ENCODE data around the gene PYDC1. TPM values are rescaled to one million over a fixed set of nuclear protein-coding genes. Genes with fewer than 3 reads are reported as not detected.
A peak's percentile ranks its signal among the peaks of the same experiment; 100 is the strongest.
"Not testable (repeated sequence)": the region's sequence is repeated elsewhere in the genome, so short reads cannot be mapped to it uniquely, and the experiment has no call there.

Gene PYDC1
- total RNA-seq, 1 experiment from 2014 or later = 1.9 TPM

DNA sequence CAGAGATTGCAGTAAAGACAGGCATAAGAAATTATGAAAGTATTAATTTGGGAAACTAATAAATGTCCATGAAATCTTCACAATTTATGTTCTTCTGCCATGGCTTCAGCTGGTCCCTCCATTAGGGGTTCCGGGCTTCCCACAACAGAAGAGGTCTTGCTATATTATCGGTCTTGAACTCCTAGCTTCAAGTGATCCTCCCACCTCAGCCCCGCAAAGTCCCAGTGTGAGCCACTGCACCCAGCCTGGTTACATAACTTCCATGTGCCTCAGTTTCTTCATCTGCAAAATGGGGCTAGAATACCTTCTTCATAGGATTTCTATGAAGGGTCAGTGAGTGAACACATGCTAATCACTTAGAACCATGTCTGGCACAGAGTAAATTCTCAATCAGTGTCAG is 29.4 kb upstream of the PYDC1 start (continued):
- no peak for TF ChIP-seq CBFB (CRISPR knock-in tag; IDR thresholded peaks at IDR 0.05; ENCODE audit: low read depth)
- TF ChIP-seq TCF7 (CRISPR knock-in tag; IDR thresholded peaks at IDR 0.05; ENCODE audit: low read depth) = no peak
- TF ChIP-seq IRF2 (CRISPR knock-in tag; IDR thresholded peaks at IDR 0.05; ENCODE audit: borderline replicate concordance, low read depth) = no peak
- no peak for TF ChIP-seq JAZF1 (CRISPR knock-in tag; IDR thresholded peaks at IDR 0.05)
- TF ChIP-seq, protein P1, sequence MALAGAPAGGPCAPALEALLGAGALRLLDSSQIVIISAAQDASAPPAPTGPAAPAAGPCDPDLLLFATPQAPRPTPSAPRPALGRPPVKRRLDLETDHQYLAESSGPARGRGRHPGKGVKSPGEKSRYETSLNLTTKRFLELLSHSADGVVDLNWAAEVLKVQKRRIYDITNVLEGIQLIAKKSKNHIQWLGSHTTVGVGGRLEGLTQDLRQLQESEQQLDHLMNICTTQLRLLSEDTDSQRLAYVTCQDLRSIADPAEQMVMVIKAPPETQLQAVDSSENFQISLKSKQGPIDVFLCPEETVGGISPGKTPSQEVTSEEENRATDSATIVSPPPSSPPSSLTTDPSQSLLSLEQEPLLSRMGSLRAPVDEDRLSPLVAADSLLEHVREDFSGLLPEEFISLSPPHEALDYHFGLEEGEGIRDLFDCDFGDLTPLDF (CRISPR knock-in tag; IDR thresholded peaks at IDR 0.05) = no peak
- no peak for TF ChIP-seq NR2C2 (CRISPR knock-in tag; IDR thresholded peaks at IDR 0.05)
- TF ChIP-seq ZNF317 (CRISPR knock-in tag; IDR thresholded peaks at IDR 0.05; ENCODE audit: borderline replicate concordance, low read depth) = no peak

DNA sequence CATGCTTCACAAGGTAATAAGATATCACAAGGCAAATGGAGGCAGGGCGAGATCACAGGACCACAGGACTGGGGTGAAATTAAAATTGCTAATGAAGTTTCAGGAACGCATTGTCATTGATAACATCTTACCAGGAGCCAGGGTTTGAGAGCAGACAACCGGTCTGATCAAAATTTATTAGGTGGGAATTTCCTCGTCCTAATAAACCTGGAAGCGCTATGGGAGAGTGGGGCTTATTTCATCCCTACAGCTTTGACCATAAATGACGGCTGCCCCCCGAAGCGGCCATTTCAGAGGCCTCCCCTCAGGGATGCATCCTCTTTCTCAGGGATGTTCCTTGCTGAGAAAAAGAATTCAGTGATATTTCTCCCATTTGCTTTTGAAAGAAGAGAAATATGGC is 28.7 kb upstream of the PYDC1 start:
- ATAC-seq; POLR2A ChIA-PET; H3K27me3 Mint-ChIP-seq (ENCODE audit: low read depth); H3K36me3 Mint-ChIP-seq; H3K9me3 Mint-ChIP-seq: not testable (repeated sequence)
- Mint-ChIP-seq H3K4me3 (peak overlapping the region; percentile 42), H3K4me1 (peaks cover 55% of the 10 kb centered on the region), H3K27ac (peak overlapping the region; percentile 94)
- DNase-seq (ENCODE audit: low spot score) = peak; percentile 24
- CTCF ChIA-PET = interaction anchor here (0.7 to 0.8 kb wide), 2 partner anchors 29 to 103 kb away, joined by 3 read pairs; partner anchors contain the start of gene PYDC1
- TF ChIP-seq, protein P2, sequence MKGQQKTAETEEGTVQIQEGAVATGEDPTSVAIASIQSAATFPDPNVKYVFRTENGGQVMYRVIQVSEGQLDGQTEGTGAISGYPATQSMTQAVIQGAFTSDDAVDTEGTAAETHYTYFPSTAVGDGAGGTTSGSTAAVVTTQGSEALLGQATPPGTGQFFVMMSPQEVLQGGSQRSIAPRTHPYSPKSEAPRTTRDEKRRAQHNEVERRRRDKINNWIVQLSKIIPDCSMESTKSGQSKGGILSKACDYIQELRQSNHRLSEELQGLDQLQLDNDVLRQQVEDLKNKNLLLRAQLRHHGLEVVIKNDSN (CRISPR knock-in tag; IDR thresholded peaks at IDR 0.05) = 0 out of 2 replicates have a peak, but pooled peaks have one; percentile 16

DNA sequence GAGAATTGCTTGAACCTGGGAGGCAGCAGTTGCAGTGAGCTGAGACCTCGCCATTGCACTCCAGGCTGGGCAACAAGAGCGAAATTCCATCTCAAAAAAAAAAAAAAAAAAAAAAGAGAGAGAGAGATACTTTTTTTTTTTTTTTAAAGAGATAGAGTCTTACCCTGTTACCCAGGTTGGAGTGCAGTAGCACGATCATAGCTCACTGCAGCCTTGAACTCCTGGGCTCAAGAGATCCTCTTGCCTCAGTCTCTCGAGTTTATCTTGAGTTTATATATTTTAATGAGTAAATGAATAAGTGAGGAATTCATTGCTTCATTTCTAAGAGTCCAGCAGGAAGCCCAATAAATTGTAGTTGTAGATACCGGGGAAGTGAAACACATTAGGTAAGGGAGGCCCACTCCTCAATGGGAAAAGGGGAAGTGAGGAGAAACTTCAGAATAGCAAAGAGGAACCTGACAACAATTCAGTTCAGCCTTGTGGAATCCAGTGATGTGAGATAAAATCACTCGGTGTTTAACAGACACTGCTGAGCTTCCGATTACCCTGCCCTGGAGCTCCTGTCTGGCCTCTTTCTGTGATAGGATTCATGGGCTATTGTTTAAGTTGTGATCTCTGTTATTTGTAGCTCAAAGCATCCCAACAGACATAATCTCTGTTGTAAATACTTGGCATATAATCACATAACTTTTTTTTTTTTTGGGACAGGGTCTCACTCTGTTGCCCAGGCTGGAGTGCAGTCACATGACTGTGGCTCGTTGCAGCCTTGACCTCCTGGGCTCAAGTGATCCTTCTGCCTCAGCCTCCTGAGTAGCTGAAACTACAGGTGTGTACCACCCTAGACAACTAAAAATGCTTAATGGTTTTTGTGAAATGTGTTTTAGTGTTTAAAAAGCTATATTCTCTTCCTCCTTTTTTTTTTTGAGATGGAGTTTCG is 27.1 kb upstream of the PYDC1 start:
- ATAC-seq = no peak
- Mint-ChIP-seq H3K27me3 (ENCODE audit: low read depth) (no peaks in the 10 kb centered on the region; the same call in 1 of the 2 replicates), H3K4me1 (peaks cover 52% of the 10 kb centered on the region), H3K4me3 (no peak overlapping the region), H3K9me3 (no peaks in the 10 kb centered on the region), H3K27ac (peak overlapping the region; percentile 84), H3K36me3 (no peaks in the 10 kb centered on the region)
- CTCF ChIA-PET = interaction anchor here (0.6 to 1.6 kb wide), 3 partner anchors 138 to 148 kb away, joined by 4 read pairs; no protein-coding TSS in a partner anchor
- POLR2A ChIA-PET = interaction anchor here (1.1 kb wide), 1 partner anchor 42 kb away, joined by 3 read pairs; the partner anchor contains the start of gene PYCARD
- DNase-seq (ENCODE audit: low spot score) = no peak
- TF ChIP-seq ZNF121 (CRISPR knock-in tag; IDR thresholded peaks at IDR 0.05) (peak; percentile 92), SMAD4 (CRISPR knock-in tag; IDR thresholded peaks at IDR 0.05) (no peak)
- TF ChIP-seq, protein P3, sequence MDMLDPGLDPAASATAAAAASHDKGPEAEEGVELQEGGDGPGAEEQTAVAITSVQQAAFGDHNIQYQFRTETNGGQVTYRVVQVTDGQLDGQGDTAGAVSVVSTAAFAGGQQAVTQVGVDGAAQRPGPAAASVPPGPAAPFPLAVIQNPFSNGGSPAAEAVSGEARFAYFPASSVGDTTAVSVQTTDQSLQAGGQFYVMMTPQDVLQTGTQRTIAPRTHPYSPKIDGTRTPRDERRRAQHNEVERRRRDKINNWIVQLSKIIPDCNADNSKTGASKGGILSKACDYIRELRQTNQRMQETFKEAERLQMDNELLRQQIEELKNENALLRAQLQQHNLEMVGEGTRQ (CRISPR knock-in tag; IDR thresholded peaks at IDR 0.05) = peak; percentile 50

DNA sequence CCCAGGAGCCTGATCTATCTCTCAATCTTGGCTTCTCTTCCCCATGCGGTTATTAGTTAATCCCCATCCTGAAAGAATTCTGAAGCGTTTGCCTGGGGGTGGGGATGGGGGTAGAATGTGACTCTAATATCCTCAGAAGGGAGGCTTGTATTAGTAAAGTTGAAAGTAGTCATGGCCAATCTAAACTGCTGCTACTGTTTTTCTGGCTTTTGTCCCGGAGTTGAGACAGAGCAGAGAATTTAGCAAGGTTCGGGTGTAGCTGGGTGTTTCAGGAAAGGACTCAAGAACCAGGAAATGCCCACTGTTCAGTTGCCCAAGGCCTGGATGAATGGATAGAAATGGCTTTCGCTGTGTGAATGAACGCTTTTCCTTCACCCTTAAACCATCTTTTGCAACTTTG is 25.3 kb upstream of the PYDC1 start:
- CTCF ChIA-PET = interaction anchor here (0.8 kb wide), 1 partner anchor 213 kb away, joined by 3 read pairs; no protein-coding TSS in a partner anchor
- ATAC-seq = no peak
- no peak for DNase-seq (ENCODE audit: low spot score)
- TF ChIP-seq ZNF219 (CRISPR knock-in tag; IDR thresholded peaks at IDR 0.05; ENCODE audit: borderline replicate concordance) (no peak), ZNF263 (CRISPR knock-in tag; IDR thresholded peaks at IDR 0.05; ENCODE audit: low read depth) (no peak), CREM (CRISPR knock-in tag; IDR thresholded peaks at IDR 0.05) (no peak), ETV6 (CRISPR knock-in tag; IDR thresholded peaks at IDR 0.05) (no peak), KAT7 (CRISPR knock-in tag; IDR thresholded peaks at IDR 0.05; ENCODE audit: borderline replicate concordance) (no peak), TEAD4 (CRISPR knock-in tag; IDR thresholded peaks at IDR 0.05) (no peak)
- TF ChIP-seq, protein P4, sequence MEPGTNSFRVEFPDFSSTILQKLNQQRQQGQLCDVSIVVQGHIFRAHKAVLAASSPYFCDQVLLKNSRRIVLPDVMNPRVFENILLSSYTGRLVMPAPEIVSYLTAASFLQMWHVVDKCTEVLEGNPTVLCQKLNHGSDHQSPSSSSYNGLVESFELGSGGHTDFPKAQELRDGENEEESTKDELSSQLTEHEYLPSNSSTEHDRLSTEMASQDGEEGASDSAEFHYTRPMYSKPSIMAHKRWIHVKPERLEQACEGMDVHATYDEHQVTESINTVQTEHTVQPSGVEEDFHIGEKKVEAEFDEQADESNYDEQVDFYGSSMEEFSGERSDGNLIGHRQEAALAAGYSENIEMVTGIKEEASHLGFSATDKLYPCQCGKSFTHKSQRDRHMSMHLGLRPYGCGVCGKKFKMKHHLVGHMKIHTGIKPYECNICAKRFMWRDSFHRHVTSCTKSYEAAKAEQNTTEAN (CRISPR knock-in tag; IDR thresholded peaks at IDR 0.05) = no peak
- TF ChIP-seq, protein P5, sequence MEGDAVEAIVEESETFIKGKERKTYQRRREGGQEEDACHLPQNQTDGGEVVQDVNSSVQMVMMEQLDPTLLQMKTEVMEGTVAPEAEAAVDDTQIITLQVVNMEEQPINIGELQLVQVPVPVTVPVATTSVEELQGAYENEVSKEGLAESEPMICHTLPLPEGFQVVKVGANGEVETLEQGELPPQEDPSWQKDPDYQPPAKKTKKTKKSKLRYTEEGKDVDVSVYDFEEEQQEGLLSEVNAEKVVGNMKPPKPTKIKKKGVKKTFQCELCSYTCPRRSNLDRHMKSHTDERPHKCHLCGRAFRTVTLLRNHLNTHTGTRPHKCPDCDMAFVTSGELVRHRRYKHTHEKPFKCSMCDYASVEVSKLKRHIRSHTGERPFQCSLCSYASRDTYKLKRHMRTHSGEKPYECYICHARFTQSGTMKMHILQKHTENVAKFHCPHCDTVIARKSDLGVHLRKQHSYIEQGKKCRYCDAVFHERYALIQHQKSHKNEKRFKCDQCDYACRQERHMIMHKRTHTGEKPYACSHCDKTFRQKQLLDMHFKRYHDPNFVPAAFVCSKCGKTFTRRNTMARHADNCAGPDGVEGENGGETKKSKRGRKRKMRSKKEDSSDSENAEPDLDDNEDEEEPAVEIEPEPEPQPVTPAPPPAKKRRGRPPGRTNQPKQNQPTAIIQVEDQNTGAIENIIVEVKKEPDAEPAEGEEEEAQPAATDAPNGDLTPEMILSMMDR (IDR thresholded peaks at IDR 0.05) = no peak

More for the DNA sequence above, 25.3 kb upstream of the PYDC1 start:
- POLR2A ChIA-PET = no interaction called here
- Mint-ChIP-seq H3K27ac (peak overlapping the region; percentile 51), H3K27me3 (ENCODE audit: low read depth) (no peaks in the 10 kb centered on the region; the same call in 1 of the 2 replicates), H3K36me3 (no peaks in the 10 kb centered on the region), H3K4me1 (peaks cover 35% of the 10 kb centered on the region), H3K9me3 (no peaks in the 10 kb centered on the region), H3K4me3 (no peak overlapping the region)

All from WTC11 (cell line).